HG03469 (cell line): ENCODE measurements around the gene PAM.

ENCODE experiments used
- ATAC-seq: cut with Tn5 transposase; IDR thresholded peaks from one replicate; pipeline ENCODE4 v1.9.1; 2021; ENCODE audit warnings: mild to moderate bottlenecking, moderate library complexity, moderate number of reproducible peaks; ENCODE audit not compliant: unreplicated experiment

PAM gene

DNA sequence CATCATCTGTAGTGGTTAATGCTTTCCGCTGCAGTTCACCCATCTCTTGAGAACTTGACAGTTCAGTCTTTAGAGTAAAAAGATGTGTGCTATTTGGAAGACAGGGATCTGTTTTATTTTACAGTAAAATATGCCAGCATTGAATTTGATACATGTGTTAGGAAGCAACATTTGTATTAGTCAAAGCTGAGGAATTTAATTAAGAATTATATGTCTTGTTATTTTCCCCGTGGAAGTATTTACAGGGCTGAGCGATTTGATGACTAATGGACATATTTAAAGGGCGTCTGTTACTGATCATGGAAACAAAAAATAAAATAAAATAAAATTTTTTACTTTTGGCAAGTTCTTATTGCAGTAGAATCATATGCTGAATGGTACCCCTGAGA, 101.3 kb downstream of the PAM start:
- ATAC-seq, result no peak

DNA sequence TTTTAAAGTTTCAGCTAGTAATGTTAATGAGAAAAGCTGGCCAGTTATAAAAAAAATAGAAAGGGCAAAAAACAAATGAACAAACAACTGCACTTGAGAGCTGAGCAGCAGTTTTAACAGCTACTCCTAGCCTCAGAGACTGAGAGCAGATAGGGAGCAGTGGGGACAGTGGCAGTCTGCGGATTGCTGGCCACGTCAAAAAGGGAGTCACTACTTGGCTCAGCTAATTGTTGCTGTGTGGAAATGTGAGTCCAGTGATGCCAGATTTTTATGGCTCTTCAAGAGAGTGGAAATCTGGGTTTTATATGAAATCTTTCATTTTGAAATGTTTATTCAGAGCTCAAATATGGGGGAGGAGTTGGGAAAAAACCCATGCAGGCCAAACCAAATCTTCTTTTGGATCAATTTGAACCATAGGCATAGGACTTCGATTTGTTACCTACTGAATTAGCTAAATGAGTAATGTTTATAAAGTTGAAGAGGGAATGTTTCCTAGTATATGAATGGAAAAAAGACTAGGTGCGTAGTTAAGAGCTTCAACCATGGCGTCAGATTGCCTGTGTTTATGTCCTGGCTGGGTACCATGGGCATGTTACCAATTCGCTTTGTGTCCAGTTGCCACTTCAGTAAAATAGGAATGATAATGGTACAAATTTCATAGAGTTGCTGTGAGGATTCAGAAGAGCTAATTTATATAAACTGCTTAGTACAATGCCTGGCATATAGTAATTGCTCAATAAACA, 102.1 kb downstream of the PAM start:
- no peak for ATAC-seq

- no peak for ATAC-seq
Observed at GRCh38 chr5:102858221-102858620, 103.1 kb downstream of the PAM start.

DNA sequence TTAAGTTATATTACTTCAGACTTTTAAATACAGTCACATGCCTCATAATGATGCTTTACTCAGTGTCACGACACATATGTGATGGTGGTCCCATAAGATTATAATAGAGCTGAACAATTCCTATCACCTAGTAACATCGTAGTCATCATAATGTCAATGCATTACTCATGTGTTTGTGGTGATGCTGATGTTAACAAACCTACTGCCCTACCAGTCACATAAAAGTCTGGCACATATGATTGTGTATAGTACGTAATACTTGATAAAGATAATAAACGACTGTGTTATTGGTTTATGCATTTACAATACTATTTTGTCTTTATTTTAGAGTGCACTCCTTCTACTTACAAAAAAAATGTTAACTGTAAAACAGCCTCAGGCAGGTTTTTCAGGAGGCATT, 103.7 kb downstream of the PAM start:
- ATAC-seq, result no peak

DNA sequence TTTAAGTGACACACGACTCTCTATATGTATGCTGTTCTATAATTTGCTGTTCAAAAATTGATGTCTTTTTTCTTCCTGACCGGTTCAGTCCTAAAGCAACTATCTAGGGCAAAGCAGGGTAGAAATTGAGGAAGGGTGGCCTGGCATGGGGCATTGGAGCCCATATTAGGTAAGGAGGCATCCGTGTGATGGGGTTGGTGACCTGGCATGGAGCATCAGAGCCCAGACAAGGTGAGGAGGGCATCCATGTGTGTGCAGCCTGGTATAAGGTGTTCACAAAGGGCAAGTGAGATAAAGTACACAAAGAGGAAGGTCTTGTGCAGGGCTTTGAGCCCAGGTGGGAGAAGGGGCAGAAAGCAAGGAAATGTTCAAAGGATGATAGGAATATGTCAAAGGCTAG, 104.9 kb downstream of the PAM start:
- no peak for ATAC-seq

GRCh38 chr5:102863058-102863457, 108.0 kb downstream of the PAM start:
- no peak for ATAC-seq

- ATAC-seq, result no peak
Observed at GRCh38 chr5:102863764-102864560, 108.9 kb downstream of the PAM start.

- no peak for ATAC-seq
Observed at GRCh38 chr5:102865171-102865509, 110.0 kb downstream of the PAM start.

DNA sequence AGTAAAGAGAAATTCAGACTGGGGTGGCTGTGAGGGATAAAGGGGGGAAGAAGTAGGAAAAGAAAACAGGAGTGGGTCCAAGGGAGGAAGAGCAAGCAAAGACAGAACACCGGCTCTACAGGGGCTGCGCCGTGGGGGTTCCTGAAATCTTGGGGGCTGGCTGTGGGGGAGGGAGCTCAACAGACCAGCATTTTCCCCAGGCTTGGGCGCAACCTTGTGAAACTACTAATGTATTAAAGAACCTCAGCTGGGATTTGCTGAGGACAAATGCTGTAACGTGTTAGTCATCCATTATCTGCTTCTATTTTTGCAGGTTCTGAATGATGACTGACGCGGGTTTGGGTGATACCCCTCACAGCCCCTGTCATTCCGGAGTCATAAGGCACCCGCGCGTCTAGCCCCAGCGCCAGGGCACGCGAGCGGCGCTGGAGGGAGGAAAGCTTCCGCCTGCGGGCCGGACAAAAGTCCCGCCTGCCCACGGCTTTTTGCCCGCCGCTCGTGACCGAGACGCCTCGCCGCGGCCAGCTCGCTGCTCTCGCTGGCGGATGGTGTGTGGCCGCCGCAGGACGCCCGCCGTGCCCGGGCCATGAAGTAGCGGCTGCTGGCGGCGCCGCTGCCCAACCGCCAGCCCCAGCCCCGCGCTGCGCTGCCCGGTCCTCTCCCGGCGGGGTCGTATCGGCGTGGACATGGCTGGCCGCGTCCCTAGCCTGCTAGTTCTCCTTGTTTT, 110.6 kb downstream of the PAM start:
- peak; percentile 79 for ATAC-seq

GRCh38 chr5:102866237-102866600, 111.1 kb downstream of the PAM start:
- no peak for ATAC-seq

DNA sequence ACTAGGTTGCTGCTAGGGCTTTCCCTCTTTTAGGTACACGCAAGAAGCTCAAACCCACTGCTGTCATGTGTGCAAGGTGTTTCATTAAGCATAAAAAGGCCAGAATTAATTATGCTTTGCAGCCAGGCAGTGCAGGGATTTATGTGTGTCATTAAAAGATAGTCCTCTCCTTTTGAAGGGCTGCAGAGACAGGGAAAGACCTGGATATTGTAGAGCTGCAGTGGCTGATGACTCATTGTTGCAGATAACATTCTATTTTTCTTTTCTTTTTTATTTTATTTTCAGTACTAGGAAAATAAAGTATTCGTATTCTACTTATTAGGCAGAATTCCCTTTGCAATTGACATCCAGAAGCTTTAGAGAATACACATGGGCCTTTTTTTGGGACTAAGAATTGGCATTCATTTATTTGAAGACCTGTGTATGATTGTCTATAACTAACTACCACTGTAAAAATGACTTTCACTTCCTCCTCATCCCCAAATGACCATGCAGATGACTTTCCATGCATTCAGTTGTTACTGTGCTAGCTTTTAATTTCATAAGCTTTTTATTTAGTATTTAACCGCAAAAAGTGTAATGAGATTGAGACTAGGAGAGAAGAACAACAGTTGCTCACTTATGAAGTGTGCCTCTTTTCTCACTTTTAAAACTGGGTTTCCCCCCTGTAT, 113.0 kb downstream of the PAM start:
- ATAC-seq, result no peak

GRCh38 chr5:102869230-102869629, 114.1 kb downstream of the PAM start:
- no peak for ATAC-seq

- no peak for ATAC-seq
Observed at GRCh38 chr5:102873379-102873932, 118.4 kb downstream of the PAM start.

- ATAC-seq, result no peak
Observed at GRCh38 chr5:102874054-102874453, 118.9 kb downstream of the PAM start.

- no peak for ATAC-seq
Observed at GRCh38 chr5:102875721-102876123, 120.6 kb downstream of the PAM start.

GRCh38 chr5:102876610-102877009, 121.5 kb downstream of the PAM start:
- no peak for ATAC-seq

DNA sequence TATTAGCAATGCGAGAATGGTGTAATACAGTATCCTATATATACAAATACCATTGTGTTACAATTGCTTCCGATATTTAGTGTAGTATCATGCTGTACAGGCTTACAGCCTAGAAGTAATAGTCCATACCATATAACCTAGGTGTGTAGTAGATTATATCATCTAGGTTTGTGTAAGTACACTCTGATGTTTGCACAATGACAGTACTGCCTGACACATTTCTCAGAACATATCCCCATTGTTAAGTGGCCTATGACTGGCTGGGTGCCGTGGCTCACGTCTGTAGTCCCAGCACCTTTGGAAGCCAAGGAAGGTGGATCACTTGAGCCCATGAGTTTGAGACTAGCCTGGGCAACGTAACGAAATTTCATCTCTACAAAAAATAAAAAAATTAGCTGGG, 124.6 kb downstream of the PAM start:
- ATAC-seq, result no peak

DNA sequence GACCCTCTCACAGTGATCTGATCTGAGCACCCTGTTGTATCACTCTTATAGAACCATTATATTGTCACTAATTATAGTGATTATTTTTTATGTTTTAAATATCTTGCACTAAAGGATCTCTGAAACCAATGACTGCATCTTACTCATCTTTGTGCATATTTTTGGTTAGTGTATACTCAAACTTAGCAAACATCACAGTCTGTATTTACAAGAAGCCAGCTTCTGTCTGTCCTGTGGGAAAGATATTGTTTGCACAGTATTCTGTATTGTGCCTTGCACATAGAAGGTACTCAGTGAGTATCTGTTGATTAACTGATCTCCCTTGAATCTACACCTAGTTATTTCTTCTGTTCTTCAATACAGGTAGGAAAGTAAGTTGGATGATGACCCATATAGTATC, 131.5 kb downstream of the PAM start:
- ATAC-seq, result no peak

GRCh38 chr5:102888483-102888882, 133.4 kb downstream of the PAM start:
- no peak for ATAC-seq

GRCh38 chr5:102889033-102889432, 133.9 kb downstream of the PAM start:
- no peak for ATAC-seq

- no peak for ATAC-seq
Observed at GRCh38 chr5:102890133-102890532, 135.0 kb downstream of the PAM start.
